GM23338 (cell line): ENCODE measurements around the gene MAD1L1. TPM values are rescaled to one million over a fixed set of nuclear protein-coding genes. Genes with fewer than 3 reads are reported as not detected.

ENCODE experiments used
- ATAC-seq: fragments of 200-7000 bp; cut with Tn5 transposase; 3 replicates; pipeline ENCODE4 v1.9.1; 2020
- DNase-seq: peaks from one replicate; pipeline ENCODE4 v3.0.0-alpha.2; 2015; ENCODE audit warnings: low spot score
- H2AFZ ChIP-seq: fragments of 200-600 bp; sonication (generic); 2 replicates; pipeline ENCODE4 v1.8.0; 2016; ENCODE audit warnings: antibody characterized with exemption, mild to moderate bottlenecking, moderate library complexity
- H3F3A ChIP-seq: fragments of 200-600 bp; sonication (generic); replicated peaks from 2 replicates; pipeline ENCODE4 v1.8.0; 2017; ENCODE audit warnings: antibody characterized with exemption, mixed run types, low read depth
- H3K27ac ChIP-seq: fragments of 200-600 bp; sonication (generic); 2 replicates; pipeline ENCODE4 v1.6.1; 2016; ENCODE audit warnings: low read depth
- H3K27me3 ChIP-seq: fragments of 200-600 bp; sonication (generic); 2 replicates; pipeline ENCODE4 v1.8.0; 2016; ENCODE audit warnings: mild to moderate bottlenecking, mixed run types, moderate library complexity; ENCODE audit not compliant: insufficient read depth
- H3K36me3 ChIP-seq: fragments of 200-600 bp; sonication (generic); 2 replicates; pipeline ENCODE4 v1.8.0; 2016; ENCODE audit warnings: mild to moderate bottlenecking; ENCODE audit not compliant: insufficient read depth
- H3K4me1 ChIP-seq: fragments of 200-600 bp; sonication (generic); 2 replicates; pipeline ENCODE4 v1.8.0; 2016; ENCODE audit warnings: mild to moderate bottlenecking, moderate library complexity; ENCODE audit not compliant: insufficient read depth
- H3K4me2 ChIP-seq: fragments of 200-600 bp; sonication (generic); 2 replicates; pipeline ENCODE4 v1.7.1; 2017; ENCODE audit warnings: mixed run types
- H3K4me3 ChIP-seq: fragments of 200-600 bp; sonication (generic); 2 replicates; pipeline ENCODE4 v1.6.1; 2016; ENCODE audit warnings: mixed run types
- H3K79me2 ChIP-seq: fragments of 200-600 bp; sonication (generic); replicated peaks from 2 replicates; pipeline ENCODE4 v1.8.0; 2017; ENCODE audit warnings: mild to moderate bottlenecking; ENCODE audit not compliant: insufficient read depth
- H3K9me2 ChIP-seq: fragments of 200-600 bp; sonication (generic); 2 replicates; pipeline ENCODE4 v1.8.0; 2017; ENCODE audit not compliant: insufficient read depth
- H4K20me1 ChIP-seq: fragments of 200-600 bp; sonication (generic); replicated peaks from 2 replicates; pipeline ENCODE4 v1.8.0; 2017; ENCODE audit warnings: mild to moderate bottlenecking; ENCODE audit not compliant: insufficient read depth
- H3K27ac Mint-ChIP-seq: 2 replicates; pipeline ENCODE4 v1.8.0; 2020; ENCODE audit warnings: inconsistent platforms, mild to moderate bottlenecking, moderate library complexity, mixed read lengths
- H3K27me3 Mint-ChIP-seq: 3 replicates; pipeline ENCODE4 v1.8.0; 2022; ENCODE audit warnings: low read depth, mild to moderate bottlenecking, moderate library complexity, mixed read lengths, inconsistent platforms; ENCODE audit not compliant: insufficient read depth, poor library complexity
- H3K36me3 Mint-ChIP-seq: 3 replicates; pipeline ENCODE4 v1.8.0; 2021; ENCODE audit warnings: low read depth, mild to moderate bottlenecking, inconsistent platforms, moderate library complexity, mixed read lengths
- H3K4me1 Mint-ChIP-seq: 3 replicates; pipeline ENCODE4 v1.8.0; 2020; ENCODE audit warnings: mild to moderate bottlenecking, inconsistent platforms, mixed read lengths
- H3K4me3 Mint-ChIP-seq: 3 replicates; pipeline ENCODE4 v1.8.0; 2021; ENCODE audit warnings: moderate library complexity, mild to moderate bottlenecking, inconsistent platforms, mixed read lengths
- H3K9me3 Mint-ChIP-seq: 3 replicates; pipeline ENCODE4 v1.8.0; 2020; ENCODE audit warnings: moderate library complexity, mild to moderate bottlenecking, inconsistent platforms, mixed read lengths
- CREB1 ChIP-seq: fragments of 250-450 bp; sonication (Bioruptor Pico); IDR thresholded peaks from 2 replicates; pipeline ENCODE4 v1.5.0; 2020; ENCODE audit warnings: low read depth, mild to moderate bottlenecking, moderate library complexity
- JUNB ChIP-seq: IDR thresholded peaks from one replicate; pipeline ENCODE4 v1.6.1; 2016; ENCODE audit warnings: antibody characterized with exemption; ENCODE audit not compliant: unreplicated experiment
- STAT1 ChIP-seq: IDR thresholded peaks from one replicate; pipeline ENCODE4 v1.6.1; 2016; ENCODE audit warnings: antibody characterized with exemption; ENCODE audit not compliant: unreplicated experiment
- polyA plus RNA-seq: library from polyadenylated mRNA; unstranded; fragments of >200 nt; fragmentation: Nextera tagmentation; extraction: Ambion mirVana; gene quantifications from 2 replicates; pipeline ENCODE4 v1.2.1, GENCODE V29; 2016
- total RNA-seq: library from RNA; depleted of rRNA; stranded (reverse); fragments of >200 nt; shearing (Covaris generic); gene quantifications from 2 replicates; pipeline ENCODE4 v1.2.3, GENCODE V29; 2014
- TF ChIP-seq, protein P1 (sequence below): fragments of 250-450 bp; sonication (Bioruptor Pico); IDR thresholded peaks from 2 replicates; pipeline ENCODE4 v1.5.0; 2020; ENCODE audit warnings: mild to moderate bottlenecking, moderate library complexity
- TF ChIP-seq, protein P2 (sequence below): IDR thresholded peaks from 2 replicates; pipeline ENCODE4 v1.6.1; 2016; ENCODE audit warnings: antibody characterized with exemption
- TF ChIP-seq, protein P3 (sequence below), 2 experiments: fragments of 200-600 bp in 1 of 2; sonication (generic) in 1 of 2; conservative IDR thresholded peaks; 2 replicates each; pipeline versions ENCODE4 v1.5.1 to v1.6.1; 2016 to 2017; ENCODE audit warnings: antibody characterized with exemption in 2 of 2, low read depth in 2 of 2, mild to moderate bottlenecking in 2 of 2, moderate library complexity in 1 of 2

Gene MAD1L1
- total and polyA plus RNA-seq, 2 experiments from 2014 or later: 40.3 to 59.3 TPM

DNA sequence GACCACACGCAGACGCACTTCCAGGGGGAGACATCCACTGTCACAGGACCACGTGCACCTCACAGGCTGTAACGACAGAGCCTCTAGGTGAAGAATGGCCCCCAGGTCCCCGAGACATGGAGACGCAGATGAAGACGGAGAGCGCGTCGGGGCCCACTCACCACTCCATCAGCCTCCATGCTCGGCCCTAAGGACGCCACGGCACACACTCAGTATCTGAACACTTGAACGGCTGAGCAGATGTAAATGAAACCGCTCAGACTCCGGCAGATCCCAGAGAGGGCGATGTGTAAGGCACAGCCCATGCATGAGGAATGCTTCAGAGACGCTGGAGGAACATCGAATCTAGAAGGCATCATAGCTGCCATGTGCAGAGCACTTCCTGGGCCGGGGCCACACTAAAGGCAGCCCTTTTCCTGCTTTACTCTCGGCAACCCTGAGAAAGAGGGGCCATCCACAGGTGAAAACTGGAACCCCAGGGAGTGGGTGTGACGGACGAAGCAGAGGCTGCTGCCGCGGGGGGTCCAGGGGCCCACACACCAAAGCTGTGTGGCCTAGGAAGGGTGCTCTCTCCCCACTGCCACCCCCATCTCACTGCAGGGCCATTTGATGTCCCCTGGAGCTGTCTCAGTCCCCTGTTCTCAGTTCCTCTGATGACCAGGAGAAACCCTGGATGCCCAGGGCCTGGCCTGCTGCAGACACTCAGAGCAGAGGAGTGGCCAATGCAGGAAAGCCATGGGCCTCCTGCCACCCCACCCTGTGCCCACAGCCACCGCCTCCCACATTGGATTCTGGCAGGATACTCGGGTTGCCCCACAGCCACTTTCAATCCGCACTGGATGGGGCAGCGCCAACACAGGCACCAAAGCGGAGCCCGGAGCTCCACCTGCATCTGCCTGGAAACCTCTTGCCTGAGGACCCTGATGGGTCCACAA lies 253.8 kb downstream of the MAD1L1 start:
- Histone ChIP-seq H3K27me3 (no peaks in the 10 kb centered on the region), H3K4me3 (no peak overlapping the region), H3K36me3 (no peaks in the 10 kb centered on the region), H3F3A (no peaks in the 10 kb centered on the region), H3K9me2 (no peaks in the 10 kb centered on the region), H3K4me1 (no peaks in the 10 kb centered on the region), H3K4me2 (no peak overlapping the region), H3K27ac (no peak overlapping the region), H4K20me1 (no peaks in the 10 kb centered on the region), H2AFZ (no peak overlapping the region), H3K79me2 (no peaks in the 10 kb centered on the region)
- no peaks in the 10 kb centered on the region for H3K4me1 Mint-ChIP-seq
- ATAC-seq (no peak), DNase-seq (no peak)
- peaks cover 8% of the 10 kb centered on the region for H3K27me3 Mint-ChIP-seq
- peaks cover 44% of the 10 kb centered on the region for H3K36me3 Mint-ChIP-seq
- peaks cover 20% of the 10 kb centered on the region for H3K9me3 Mint-ChIP-seq
- H3K4me3 Mint-ChIP-seq: no peak overlapping the region
- H3K27ac Mint-ChIP-seq: no peak overlapping the region
- TF ChIP-seq, protein P1, sequence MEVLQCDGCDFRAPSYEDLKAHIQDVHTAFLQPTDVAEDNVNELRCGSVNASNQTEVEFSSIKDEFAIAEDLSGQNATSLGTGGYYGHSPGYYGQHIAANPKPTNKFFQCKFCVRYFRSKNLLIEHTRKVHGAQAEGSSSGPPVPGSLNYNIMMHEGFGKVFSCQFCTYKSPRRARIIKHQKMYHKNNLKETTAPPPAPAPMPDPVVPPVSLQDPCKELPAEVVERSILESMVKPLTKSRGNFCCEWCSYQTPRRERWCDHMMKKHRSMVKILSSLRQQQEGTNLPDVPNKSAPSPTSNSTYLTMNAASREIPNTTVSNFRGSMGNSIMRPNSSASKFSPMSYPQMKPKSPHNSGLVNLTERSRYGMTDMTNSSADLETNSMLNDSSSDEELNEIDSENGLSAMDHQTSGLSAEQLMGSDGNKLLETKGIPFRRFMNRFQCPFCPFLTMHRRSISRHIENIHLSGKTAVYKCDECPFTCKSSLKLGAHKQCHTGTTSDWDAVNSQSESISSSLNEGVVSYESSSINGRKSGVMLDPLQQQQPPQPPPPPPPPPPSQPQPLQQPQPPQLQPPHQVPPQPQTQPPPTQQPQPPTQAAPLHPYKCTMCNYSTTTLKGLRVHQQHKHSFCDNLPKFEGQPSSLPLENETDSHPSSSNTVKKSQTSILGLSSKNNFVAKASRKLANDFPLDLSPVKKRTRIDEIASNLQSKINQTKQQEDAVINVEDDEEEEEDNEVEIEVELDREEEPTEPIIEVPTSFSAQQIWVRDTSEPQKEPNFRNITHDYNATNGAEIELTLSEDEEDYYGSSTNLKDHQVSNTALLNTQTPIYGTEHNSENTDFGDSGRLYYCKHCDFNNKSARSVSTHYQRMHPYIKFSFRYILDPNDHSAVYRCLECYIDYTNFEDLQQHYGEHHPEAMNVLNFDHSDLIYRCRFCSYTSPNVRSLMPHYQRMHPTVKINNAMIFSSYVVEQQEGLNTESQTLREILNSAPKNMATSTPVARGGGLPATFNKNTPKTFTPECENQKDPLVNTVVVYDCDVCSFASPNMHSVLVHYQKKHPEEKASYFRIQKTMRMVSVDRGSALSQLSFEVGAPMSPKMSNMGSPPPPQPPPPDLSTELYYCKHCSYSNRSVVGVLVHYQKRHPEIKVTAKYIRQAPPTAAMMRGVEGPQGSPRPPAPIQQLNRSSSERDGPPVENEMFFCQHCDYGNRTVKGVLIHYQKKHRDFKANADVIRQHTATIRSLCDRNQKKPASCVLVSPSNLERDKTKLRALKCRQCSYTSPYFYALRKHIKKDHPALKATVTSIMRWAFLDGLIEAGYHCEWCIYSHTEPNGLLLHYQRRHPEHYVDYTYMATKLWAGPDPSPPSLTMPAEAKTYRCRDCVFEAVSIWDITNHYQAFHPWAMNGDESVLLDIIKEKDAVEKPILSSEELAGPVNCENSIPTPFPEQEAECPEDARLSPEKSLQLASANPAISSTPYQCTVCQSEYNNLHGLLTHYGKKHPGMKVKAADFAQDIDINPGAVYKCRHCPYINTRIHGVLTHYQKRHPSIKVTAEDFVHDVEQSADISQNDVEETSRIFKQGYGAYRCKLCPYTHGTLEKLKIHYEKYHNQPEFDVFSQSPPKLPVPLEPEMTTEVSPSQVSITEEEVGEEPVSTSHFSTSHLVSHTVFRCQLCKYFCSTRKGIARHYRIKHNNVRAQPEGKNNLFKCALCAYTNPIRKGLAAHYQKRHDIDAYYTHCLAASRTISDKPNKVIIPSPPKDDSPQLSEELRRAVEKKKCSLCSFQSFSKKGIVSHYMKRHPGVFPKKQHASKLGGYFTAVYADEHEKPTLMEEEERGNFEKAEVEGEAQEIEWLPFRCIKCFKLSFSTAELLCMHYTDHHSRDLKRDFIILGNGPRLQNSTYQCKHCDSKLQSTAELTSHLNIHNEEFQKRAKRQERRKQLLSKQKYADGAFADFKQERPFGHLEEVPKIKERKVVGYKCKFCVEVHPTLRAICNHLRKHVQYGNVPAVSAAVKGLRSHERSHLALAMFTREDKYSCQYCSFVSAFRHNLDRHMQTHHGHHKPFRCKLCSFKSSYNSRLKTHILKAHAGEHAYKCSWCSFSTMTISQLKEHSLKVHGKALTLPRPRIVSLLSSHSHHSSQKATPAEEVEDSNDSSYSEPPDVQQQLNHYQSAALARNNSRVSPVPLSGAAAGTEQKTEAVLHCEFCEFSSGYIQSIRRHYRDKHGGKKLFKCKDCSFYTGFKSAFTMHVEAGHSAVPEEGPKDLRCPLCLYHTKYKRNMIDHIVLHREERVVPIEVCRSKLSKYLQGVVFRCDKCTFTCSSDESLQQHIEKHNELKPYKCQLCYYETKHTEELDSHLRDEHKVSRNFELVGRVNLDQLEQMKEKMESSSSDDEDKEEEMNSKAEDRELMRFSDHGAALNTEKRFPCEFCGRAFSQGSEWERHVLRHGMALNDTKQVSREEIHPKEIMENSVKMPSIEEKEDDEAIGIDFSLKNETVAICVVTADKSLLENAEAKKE: no peak
- TF ChIP-seq STAT1 (no peak), JUNB (no peak), CREB1 (CRISPR knock-in tag) (no peak)
- TF ChIP-seq, protein P2, sequence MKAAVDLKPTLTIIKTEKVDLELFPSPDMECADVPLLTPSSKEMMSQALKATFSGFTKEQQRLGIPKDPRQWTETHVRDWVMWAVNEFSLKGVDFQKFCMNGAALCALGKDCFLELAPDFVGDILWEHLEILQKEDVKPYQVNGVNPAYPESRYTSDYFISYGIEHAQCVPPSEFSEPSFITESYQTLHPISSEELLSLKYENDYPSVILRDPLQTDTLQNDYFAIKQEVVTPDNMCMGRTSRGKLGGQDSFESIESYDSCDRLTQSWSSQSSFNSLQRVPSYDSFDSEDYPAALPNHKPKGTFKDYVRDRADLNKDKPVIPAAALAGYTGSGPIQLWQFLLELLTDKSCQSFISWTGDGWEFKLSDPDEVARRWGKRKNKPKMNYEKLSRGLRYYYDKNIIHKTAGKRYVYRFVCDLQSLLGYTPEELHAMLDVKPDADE: no peak
- TF ChIP-seq, protein P3, sequence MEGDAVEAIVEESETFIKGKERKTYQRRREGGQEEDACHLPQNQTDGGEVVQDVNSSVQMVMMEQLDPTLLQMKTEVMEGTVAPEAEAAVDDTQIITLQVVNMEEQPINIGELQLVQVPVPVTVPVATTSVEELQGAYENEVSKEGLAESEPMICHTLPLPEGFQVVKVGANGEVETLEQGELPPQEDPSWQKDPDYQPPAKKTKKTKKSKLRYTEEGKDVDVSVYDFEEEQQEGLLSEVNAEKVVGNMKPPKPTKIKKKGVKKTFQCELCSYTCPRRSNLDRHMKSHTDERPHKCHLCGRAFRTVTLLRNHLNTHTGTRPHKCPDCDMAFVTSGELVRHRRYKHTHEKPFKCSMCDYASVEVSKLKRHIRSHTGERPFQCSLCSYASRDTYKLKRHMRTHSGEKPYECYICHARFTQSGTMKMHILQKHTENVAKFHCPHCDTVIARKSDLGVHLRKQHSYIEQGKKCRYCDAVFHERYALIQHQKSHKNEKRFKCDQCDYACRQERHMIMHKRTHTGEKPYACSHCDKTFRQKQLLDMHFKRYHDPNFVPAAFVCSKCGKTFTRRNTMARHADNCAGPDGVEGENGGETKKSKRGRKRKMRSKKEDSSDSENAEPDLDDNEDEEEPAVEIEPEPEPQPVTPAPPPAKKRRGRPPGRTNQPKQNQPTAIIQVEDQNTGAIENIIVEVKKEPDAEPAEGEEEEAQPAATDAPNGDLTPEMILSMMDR (conservative IDR thresholded peaks at IDR 0.05; ENCODE audit: low read depth in 2 of 2): no peak
